Skeletal muscle tissue (tissue), 4 donors: ENCODE results near the gene NAXE. TPM values are rescaled to one million over a fixed set of nuclear protein-coding genes. Genes with fewer than 3 reads are reported as not detected.
"Not testable (repeated sequence)": the region's sequence is repeated elsewhere in the genome, so short reads cannot be mapped to it uniquely, and the experiment has no call there.

ENCODE experiments used
- H3K27ac ChIP-seq: one replicate; pipeline ENCODE4 v1.7.0; 2013; ENCODE audit warnings: mild to moderate bottlenecking, low read depth, low read length, inconsistent platforms
- H3K27me3 ChIP-seq, 3 donors: one replicate each; pipeline ENCODE4 v1.7.0; 2013; ENCODE audit warnings: low read length in 3 of 3; ENCODE audit not compliant: control insufficient read depth in 3 of 3, insufficient read depth in 3 of 3
- H3K36me3 ChIP-seq, 3 donors: one replicate each; pipeline ENCODE4 v1.7.0; 2013; ENCODE audit warnings: low read length in 3 of 3; ENCODE audit not compliant: control insufficient read depth in 3 of 3, insufficient read depth in 3 of 3
- H3K4me1 ChIP-seq, 3 donors: one replicate each; pipeline ENCODE4 v1.7.0; 2013; ENCODE audit warnings: low read length in 3 of 3, mild to moderate bottlenecking in 3 of 3; ENCODE audit not compliant: control insufficient read depth in 3 of 3, insufficient read depth in 3 of 3
- H3K4me3 ChIP-seq, 3 donors: one replicate each; pipeline ENCODE4 v1.7.0; 2013; ENCODE audit warnings: low read length in 3 of 3
- H3K9ac ChIP-seq, 3 donors: one replicate each; pipeline ENCODE4 v1.7.0; 2013; ENCODE audit warnings: low read length in 3 of 3, mild to moderate bottlenecking in 3 of 3, moderate library complexity in 2 of 3, low read depth in 1 of 3
- H3K9me3 ChIP-seq, 3 donors: one replicate each; pipeline ENCODE4 v1.7.0; 2013; ENCODE audit warnings: low read length in 3 of 3; ENCODE audit not compliant: control insufficient read depth in 3 of 3
- total RNA-seq: library from RNA; depleted of rRNA; stranded (reverse); fragments of >200 nt; gene quantifications from one replicate; pipeline ENCODE4 v1.2.3, GENCODE V29; 2014
- donor health status: Osteomylitis.

NAXE gene
- total RNA-seq, 1 donor from 2014 or later, result 27.1 TPM

DNA sequence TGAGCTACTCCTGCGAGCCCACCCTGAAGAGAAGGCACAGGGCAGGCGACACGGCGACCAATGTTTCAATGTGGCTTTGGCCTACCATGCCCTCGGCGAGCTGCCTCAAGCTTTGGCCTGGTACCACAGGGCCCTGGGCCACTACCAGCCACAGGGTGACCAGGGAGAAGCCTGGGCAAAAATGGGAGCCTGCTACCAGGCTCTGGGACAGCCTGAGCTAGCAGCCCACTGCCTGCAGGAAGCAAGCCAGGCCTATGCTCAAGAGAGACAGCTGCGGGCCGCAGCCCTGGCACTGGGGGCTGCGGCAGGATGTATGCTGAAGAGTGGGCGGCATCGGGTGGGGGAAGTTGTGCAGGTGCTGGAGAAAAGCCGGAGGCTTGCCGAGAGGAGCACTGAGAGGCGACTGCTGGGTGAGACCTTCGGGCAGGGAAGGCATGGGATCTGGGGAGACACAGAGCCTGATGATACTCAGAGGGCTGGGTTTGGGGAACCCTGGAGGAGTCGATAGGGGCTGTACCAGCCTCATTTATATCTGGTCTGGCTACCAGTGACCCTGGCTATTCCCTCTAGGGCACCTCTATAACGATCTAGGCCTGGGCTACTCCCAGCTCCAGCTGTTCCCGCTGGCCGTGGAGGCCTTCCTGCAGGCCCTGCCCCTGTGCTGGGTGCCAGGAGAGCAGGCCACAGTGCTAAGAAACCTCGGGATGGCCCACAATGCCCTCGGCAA lies 9.8 kb upstream of the NAXE start:
- no peak overlapping the region for H3K27ac ChIP-seq
- peaks cover 0 to 6% (median 4%) of the 10 kb centered on the region in 3 donors for H3K4me1 ChIP-seq
- H3K4me3 ChIP-seq, result no peak overlapping the region
- H3K27me3 ChIP-seq, result no peaks in the 10 kb centered on the region
- peak overlapping the region in 2 of 3 donors; percentile 12 to 64 for H3K9ac ChIP-seq
- H3K9me3 ChIP-seq, result no peaks in the 10 kb centered on the region
- no peaks in the 10 kb centered on the region for H3K36me3 ChIP-seq

DNA sequence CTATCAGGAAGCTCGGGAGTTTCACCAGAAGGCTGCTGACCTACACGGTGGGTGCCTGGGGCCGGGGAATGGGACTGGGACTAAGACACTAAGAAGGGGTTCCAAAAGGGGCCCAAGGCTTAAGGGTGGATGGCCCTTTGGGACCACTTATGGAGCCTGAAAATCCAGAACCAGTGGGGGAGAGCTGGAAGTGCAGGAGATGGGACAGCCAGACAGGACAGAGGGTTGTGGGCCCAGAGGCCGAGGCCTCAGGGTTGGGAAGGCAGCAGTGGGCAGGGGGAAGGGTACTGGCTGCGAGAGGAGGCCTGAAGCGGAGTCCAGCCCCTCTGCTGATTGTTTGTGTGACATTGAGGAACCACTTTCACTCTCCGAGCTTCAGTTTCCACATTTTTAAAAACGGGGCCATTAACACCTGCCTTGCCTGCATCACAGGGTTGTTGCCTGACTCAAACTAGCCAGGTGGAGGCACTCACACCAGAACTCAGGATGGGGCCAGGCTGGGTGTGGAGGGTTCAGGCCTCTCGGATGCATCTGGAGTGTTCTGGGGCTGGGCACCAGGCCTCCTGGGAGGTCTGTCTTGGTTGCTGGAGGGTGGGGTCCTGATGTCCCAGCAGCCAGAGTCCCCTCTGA lies 9.1 kb upstream of the NAXE start:
- no peaks in the 10 kb centered on the region for H3K27me3 ChIP-seq
- no peak overlapping the region for H3K4me3 ChIP-seq
- no peaks in the 10 kb centered on the region for H3K36me3 ChIP-seq
- no peaks in the 10 kb centered on the region for H3K9me3 ChIP-seq
- H3K27ac ChIP-seq, result no peak overlapping the region
- H3K9ac ChIP-seq, result peak overlapping the region in 1 of 3 donors; percentile 64
- H3K4me1 ChIP-seq, result peaks cover 0 to 6% (median 4%) of the 10 kb centered on the region in 3 donors

GRCh38 chr1:156583821-156584622 lies 7.6 kb upstream of the NAXE start:
- Histone ChIP-seq H3K27ac (no peak overlapping the region), H3K9ac (no peak overlapping the region), H3K27me3 (no peaks in the 10 kb centered on the region), H3K4me3 (no peak overlapping the region), H3K4me1 (peaks cover 0 to 6% (median 4%) of the 10 kb centered on the region in 3 donors), H3K9me3 (no peaks in the 10 kb centered on the region), H3K36me3 (no peaks in the 10 kb centered on the region)

- H3K9ac ChIP-seq, result no peak overlapping the region
- H3K27ac ChIP-seq, result no peak overlapping the region
- H3K4me3 ChIP-seq, result no peak overlapping the region
- H3K27me3 ChIP-seq, result no peaks in the 10 kb centered on the region
- peaks cover 0 to 6% (median 4%) of the 10 kb centered on the region in 3 donors for H3K4me1 ChIP-seq
- no peaks in the 10 kb centered on the region for H3K36me3 ChIP-seq
- H3K9me3 ChIP-seq, result no peaks in the 10 kb centered on the region
Measured at GRCh38 chr1:156584813-156585212, 6.8 kb upstream of the NAXE start.

GRCh38 chr1:156586323-156586722 lies 5.3 kb upstream of the NAXE start:
- no peak overlapping the region for H3K9ac ChIP-seq
- H3K9me3 ChIP-seq, result no peaks in the 10 kb centered on the region
- no peak overlapping the region for H3K4me3 ChIP-seq
- H3K4me1 ChIP-seq, result peaks cover 5 to 14% (median 9%) of the 10 kb centered on the region in 3 donors
- no peaks in the 10 kb centered on the region for H3K36me3 ChIP-seq
- no peaks in the 10 kb centered on the region for H3K27me3 ChIP-seq
- H3K27ac ChIP-seq, result no peak overlapping the region

DNA sequence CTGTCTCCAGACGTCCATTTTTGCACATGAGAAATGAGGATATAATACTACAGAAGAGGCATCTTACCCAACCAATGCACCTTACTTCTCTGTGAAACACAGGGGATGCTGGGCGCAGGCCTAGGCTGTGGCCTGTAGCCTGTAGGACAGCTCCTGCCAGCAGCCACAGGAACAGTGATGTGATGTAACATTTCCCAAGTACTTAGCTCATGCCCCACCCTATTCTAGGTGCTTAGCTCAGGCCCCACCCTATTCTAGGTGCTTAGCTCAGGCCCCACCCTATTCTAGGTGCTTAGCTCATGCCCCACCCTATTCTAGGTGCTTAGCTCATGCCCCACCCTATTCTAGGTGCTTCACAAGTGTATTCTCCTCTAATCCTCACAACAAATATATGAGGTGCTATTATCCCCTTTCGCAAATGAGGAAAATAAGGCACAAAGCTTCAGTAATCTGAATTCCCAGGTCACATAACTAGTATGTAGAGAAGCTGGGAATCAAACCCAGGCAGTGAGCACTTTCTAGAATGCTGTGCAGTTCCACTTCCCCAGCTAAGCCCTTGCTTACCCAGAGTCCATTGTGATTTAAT lies 4.6 kb upstream of the NAXE start:
- Histone ChIP-seq H3K27ac (no peak overlapping the region), H3K36me3 (no peaks in the 10 kb centered on the region), H3K4me3 (no peak overlapping the region), H3K27me3 (no peaks in the 10 kb centered on the region), H3K4me1 (peaks cover 7 to 16% (median 10%) of the 10 kb centered on the region in 3 donors), H3K9ac (no peak overlapping the region), H3K9me3 (no peaks in the 10 kb centered on the region)

GRCh38 chr1:156587927-156588326 lies 3.6 kb upstream of the NAXE start:
- not testable (repeated sequence) for H3K9me3 ChIP-seq

DNA sequence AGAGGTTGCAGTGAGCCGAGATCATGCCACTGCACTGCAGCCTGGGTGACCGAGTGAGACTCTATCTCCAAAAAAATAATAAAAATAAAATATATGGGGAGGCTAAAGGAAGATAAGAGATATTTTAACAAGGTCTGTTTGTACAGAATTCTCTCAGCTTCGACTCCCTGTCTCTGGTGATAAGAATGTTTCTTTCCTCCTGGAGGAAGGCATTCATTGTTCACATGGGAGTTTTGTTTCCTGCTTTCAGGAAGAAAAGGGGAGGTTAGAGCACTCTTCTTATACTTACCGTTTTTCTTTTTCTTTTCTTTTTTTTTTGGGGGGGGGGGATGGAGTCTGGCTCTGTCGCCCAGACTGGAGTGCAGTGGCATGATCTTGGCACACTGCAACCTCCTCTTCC lies 2.0 kb upstream of the NAXE start:
- H3K36me3 ChIP-seq, result peaks cover 9 to 17% (median 11%) of the 10 kb centered on the region in 3 donors

More at GRCh38 chr1:156587927-156588326, 3.6 kb upstream of the NAXE start:
- not testable (repeated sequence) for H3K4me3 ChIP-seq, H3K27me3 ChIP-seq, H3K36me3 ChIP-seq, H3K27ac ChIP-seq, H3K9ac ChIP-seq
- peaks cover 11 to 22% (median 13%) of the 10 kb centered on the region in 3 donors for H3K4me1 ChIP-seq

GRCh38 chr1:156590326-156591180 lies 1.0 kb upstream of the NAXE start:
- Histone ChIP-seq H3K9ac (peak overlapping the region; percentile 92 to 97 (median 93)), H3K27me3 (no peaks in the 10 kb centered on the region), H3K36me3 (peaks cover 17 to 28% (median 20%) of the 10 kb centered on the region in 3 donors), H3K27ac (peak overlapping the region; percentile 79), H3K4me3 (peak overlapping the region in 2 of 3 donors; percentile 93 to 94), H3K9me3 (no peaks in the 10 kb centered on the region), H3K4me1 (peaks cover 11 to 26% (median 13%) of the 10 kb centered on the region in 3 donors)

More for the DNA sequence above, 2.0 kb upstream of the NAXE start:
- H3K9ac ChIP-seq, result no peak overlapping the region
- peaks cover 11 to 26% (median 13%) of the 10 kb centered on the region in 3 donors for H3K4me1 ChIP-seq
- H3K27ac ChIP-seq, result no peak overlapping the region
- no peaks in the 10 kb centered on the region for H3K9me3 ChIP-seq
- no peaks in the 10 kb centered on the region for H3K27me3 ChIP-seq
- no peak overlapping the region for H3K4me3 ChIP-seq
